H1 (cell line): ENCODE results near the gene ANKRD66. TPM values are rescaled to one million over a fixed set of nuclear protein-coding genes. Genes with fewer than 3 reads are reported as not detected.

Experiments used
- CHD7 ChIP-seq: fragments of 300-600 bp; sonication (generic); IDR thresholded peaks from 2 replicates; pipeline ENCODE4 v1.7.1; 2012; ENCODE audit warnings: low read length, moderate library complexity, mild to moderate bottlenecking, inconsistent platforms; ENCODE audit not compliant: insufficient replicate concordance
- EP300 ChIP-seq, 2 experiments: IDR thresholded peaks; 1 replicate in 1 of 2; 2 replicates in 1 of 2; pipeline ENCODE4 v1.6.1; 2011 to 2012; ENCODE audit warnings: low read depth in 2 of 2, low read length in 2 of 2, mild to moderate bottlenecking in 2 of 2, borderline replicate concordance in 1 of 2, inconsistent platforms in 1 of 2, moderate library complexity in 1 of 2
- polyA plus RNA-seq, 7 experiments: library from polyadenylated mRNA; depleted of rRNA in 3 of 7; stranded (reverse) in 5 of 7; unstranded in 2 of 7; fragments of >200 nt in 5 of 7; fragments of 200-250 nt in 2 of 7; gene quantifications; 1 replicate in 5 of 7; 2 replicates in 1 of 7; 4 replicates in 1 of 7; pipeline versions ENCODE4 v1.2.1 to v1.2.3, GENCODE V29; 2011 to 2013; ENCODE audit warnings: missing spikeins in 2 of 7, mixed read lengths in 2 of 7
- total RNA-seq: library from RNA; stranded (reverse); fragmentation: NEBNext Ultra II Directional; extraction: Animal tissue kit (Norgen Biotek cat#: 25700); gene quantifications from 2 replicates; pipeline ENCODE4 v1.2.1, GENCODE V29; 2021

The ANKRD66 gene
- total and polyA plus RNA-seq, 2 of the 8 experiments (the other 6 are each of a cell fraction or from before 2014, with no cell fraction given): 0.05 TPM; not detected in 1

- TF ChIP-seq CHD7: no peak
- no peak for TF ChIP-seq EP300 (IDR thresholded peaks at IDR 0.05; ENCODE audit: borderline replicate concordance in 1 of 2, low read depth in 2 of 2, low read length in 2 of 2)
Measured at GRCh38 chr6:46711491-46711890, 35.2 kb upstream of the ANKRD66 start (continued).
